Measurements from ENCODE around the gene CPED1.

The CPED1 gene

GRCh38 chr7:120990468-120991118 is 2.1 kb downstream of the CPED1 start:
- H3K27me3 ChIP-seq (ENCODE audit: insufficient read depth, low read length) = no peaks in the 10 kb centered on the region
- H3K27ac ChIP-seq (ENCODE audit: low read depth, low read length) = peak overlapping the region; percentile 79
- H3K4me3 ChIP-seq (ENCODE audit: low read depth, low read length) = peak overlapping the region; percentile 89
- H3K79me2 ChIP-seq (ENCODE audit: control insufficient read depth, insufficient read depth, low read length, unreplicated experiment) = peaks cover 58% of the 10 kb centered on the region
- no peaks in the 10 kb centered on the region for H3K36me3 ChIP-seq (ENCODE audit: insufficient read depth, low read length)
- H2AFZ ChIP-seq (ENCODE audit: low read length, unreplicated experiment) = peak overlapping the region; percentile 13
- peaks cover 24% of the 10 kb centered on the region for H3K4me1 ChIP-seq (ENCODE audit: control insufficient read depth, insufficient read depth, low read length, unreplicated experiment)

DNA sequence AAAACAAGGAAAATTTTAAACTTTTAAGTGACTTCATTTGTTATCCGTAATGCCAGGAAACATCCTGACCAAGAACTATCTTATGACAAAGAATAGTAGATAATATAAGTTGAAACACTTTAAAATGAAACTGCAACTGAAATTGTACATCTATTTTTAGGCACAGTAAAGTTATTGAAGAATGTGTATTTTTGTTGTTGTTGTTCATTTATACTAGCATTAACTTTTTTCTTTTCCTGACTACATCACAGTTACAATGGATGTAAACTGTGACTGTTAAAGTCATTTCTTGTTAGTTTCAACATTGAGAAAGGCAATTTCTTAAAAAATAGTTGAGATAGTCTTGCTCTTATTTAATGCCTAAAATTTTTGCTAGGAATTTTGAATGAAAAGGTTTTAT is 2.6 kb downstream of the CPED1 start:
- peak overlapping the region; percentile 85 for H2AFZ ChIP-seq (ENCODE audit: low read length, unreplicated experiment)
- no peaks in the 10 kb centered on the region for H3K36me3 ChIP-seq (ENCODE audit: insufficient read depth, low read length)
- H3K27ac ChIP-seq (ENCODE audit: low read depth, low read length) = peak overlapping the region; percentile 79
- peaks cover 24% of the 10 kb centered on the region for H3K4me1 ChIP-seq (ENCODE audit: control insufficient read depth, insufficient read depth, low read length, unreplicated experiment)
- H3K4me3 ChIP-seq (ENCODE audit: low read depth, low read length) = peak overlapping the region; percentile 89
- H3K79me2 ChIP-seq (ENCODE audit: control insufficient read depth, insufficient read depth, low read length, unreplicated experiment) = peaks cover 61% of the 10 kb centered on the region
- H3K27me3 ChIP-seq (ENCODE audit: insufficient read depth, low read length) = no peaks in the 10 kb centered on the region

GRCh38 chr7:120991581-120991980 is 3.1 kb downstream of the CPED1 start:
- Histone ChIP-seq H3K36me3 (ENCODE audit: insufficient read depth, low read length) (no peaks in the 10 kb centered on the region), H2AFZ (ENCODE audit: low read length, unreplicated experiment) (peak overlapping the region; percentile 85), H3K4me1 (ENCODE audit: control insufficient read depth, insufficient read depth, low read length, unreplicated experiment) (peaks cover 27% of the 10 kb centered on the region), H3K79me2 (ENCODE audit: control insufficient read depth, insufficient read depth, low read length, unreplicated experiment) (peaks cover 61% of the 10 kb centered on the region), H3K27ac (ENCODE audit: low read depth, low read length) (peak overlapping the region; percentile 79), H3K27me3 (ENCODE audit: insufficient read depth, low read length) (no peaks in the 10 kb centered on the region), H3K4me3 (ENCODE audit: low read depth, low read length) (peak overlapping the region; percentile 89)

- Histone ChIP-seq H2AFZ (ENCODE audit: low read length, unreplicated experiment) (no peak overlapping the region), H3K4me1 (ENCODE audit: control insufficient read depth, insufficient read depth, low read length, unreplicated experiment) (peaks cover 31% of the 10 kb centered on the region), H3K36me3 (ENCODE audit: insufficient read depth, low read length) (no peaks in the 10 kb centered on the region), H3K27ac (ENCODE audit: low read depth, low read length) (peak overlapping the region; percentile 79), H3K4me3 (ENCODE audit: low read depth, low read length) (peak overlapping the region; percentile 89), H3K79me2 (ENCODE audit: control insufficient read depth, insufficient read depth, low read length, unreplicated experiment) (peaks cover 65% of the 10 kb centered on the region), H3K27me3 (ENCODE audit: insufficient read depth, low read length) (no peaks in the 10 kb centered on the region)
Observed at GRCh38 chr7:120992272-120992964, 3.9 kb downstream of the CPED1 start.

DNA sequence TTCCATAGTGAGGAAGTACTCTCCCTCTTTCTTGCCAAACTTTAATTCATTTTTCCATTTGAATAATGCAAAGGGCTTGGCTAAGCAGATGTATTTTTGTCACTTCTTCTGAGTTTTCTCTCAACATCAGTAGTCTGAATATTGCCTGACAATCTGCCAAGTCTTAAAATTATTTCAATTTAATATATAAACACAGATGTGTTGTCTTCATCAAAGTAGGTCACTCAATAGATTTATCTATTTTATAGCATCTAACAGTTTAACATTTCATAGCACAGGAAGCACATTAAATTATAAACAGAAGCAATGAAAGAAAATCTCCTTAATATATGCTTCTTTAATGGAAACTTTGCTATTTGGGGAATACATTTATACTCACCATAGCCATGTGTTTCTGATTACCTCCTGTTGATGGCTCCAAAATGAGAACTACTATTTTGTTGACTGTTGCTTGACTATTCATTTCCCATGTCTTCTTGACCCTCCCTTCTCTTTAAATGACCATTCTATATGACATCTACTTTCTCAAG is 4.5 kb downstream of the CPED1 start:
- H3K36me3 ChIP-seq (ENCODE audit: insufficient read depth, low read length) = no peaks in the 10 kb centered on the region
- peaks cover 31% of the 10 kb centered on the region for H3K4me1 ChIP-seq (ENCODE audit: control insufficient read depth, insufficient read depth, low read length, unreplicated experiment)
- no peak overlapping the region for H3K27ac ChIP-seq (ENCODE audit: low read depth, low read length)
- peak overlapping the region; percentile 89 for H3K4me3 ChIP-seq (ENCODE audit: low read depth, low read length)
- H3K27me3 ChIP-seq (ENCODE audit: insufficient read depth, low read length) = no peaks in the 10 kb centered on the region
- H2AFZ ChIP-seq (ENCODE audit: low read length, unreplicated experiment) = no peak overlapping the region
- H3K79me2 ChIP-seq (ENCODE audit: control insufficient read depth, insufficient read depth, low read length, unreplicated experiment) = peaks cover 67% of the 10 kb centered on the region

DNA sequence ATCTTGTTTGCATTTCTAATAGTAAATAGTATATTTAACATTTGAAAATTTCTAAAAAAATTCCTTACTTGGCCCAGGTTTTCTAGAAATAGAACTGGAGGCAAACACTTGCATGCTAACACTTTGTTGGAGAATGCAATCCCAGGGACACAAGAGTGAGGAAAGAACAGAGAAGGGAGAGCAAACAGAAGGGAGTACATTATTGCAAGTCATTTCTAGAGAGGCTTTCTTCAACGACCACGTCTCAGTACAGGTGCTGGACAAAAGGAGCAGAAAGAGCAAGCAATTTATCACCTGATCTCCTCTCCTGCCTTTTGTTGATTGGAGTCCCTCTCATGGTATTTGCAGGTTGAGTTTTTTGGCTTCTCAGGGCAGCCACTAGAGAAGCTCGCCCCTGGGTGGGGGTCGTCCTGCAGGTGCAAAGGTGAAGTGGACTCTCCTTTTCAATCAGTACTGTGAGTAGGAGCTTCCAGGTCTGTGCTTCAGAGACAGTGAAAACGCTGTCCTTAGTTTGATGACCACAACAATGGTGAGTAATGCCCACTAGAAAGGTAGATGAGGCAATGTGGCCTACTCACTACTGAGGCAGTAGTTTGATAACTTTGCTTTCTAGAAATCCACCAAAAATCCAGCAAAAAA is 5.2 kb downstream of the CPED1 start:
- Histone ChIP-seq H3K27ac (ENCODE audit: low read depth, low read length) (no peak overlapping the region), H3K36me3 (ENCODE audit: insufficient read depth, low read length) (no peaks in the 10 kb centered on the region), H3K79me2 (ENCODE audit: control insufficient read depth, insufficient read depth, low read length, unreplicated experiment) (peaks cover 69% of the 10 kb centered on the region), H3K4me3 (ENCODE audit: low read depth, low read length) (peak overlapping the region; percentile 89; the same call in 1 of the 2 replicates), H2AFZ (ENCODE audit: low read length, unreplicated experiment) (no peak overlapping the region), H3K27me3 (ENCODE audit: insufficient read depth, low read length) (no peaks in the 10 kb centered on the region), H3K4me1 (ENCODE audit: control insufficient read depth, insufficient read depth, low read length, unreplicated experiment) (peaks cover 34% of the 10 kb centered on the region)

DNA sequence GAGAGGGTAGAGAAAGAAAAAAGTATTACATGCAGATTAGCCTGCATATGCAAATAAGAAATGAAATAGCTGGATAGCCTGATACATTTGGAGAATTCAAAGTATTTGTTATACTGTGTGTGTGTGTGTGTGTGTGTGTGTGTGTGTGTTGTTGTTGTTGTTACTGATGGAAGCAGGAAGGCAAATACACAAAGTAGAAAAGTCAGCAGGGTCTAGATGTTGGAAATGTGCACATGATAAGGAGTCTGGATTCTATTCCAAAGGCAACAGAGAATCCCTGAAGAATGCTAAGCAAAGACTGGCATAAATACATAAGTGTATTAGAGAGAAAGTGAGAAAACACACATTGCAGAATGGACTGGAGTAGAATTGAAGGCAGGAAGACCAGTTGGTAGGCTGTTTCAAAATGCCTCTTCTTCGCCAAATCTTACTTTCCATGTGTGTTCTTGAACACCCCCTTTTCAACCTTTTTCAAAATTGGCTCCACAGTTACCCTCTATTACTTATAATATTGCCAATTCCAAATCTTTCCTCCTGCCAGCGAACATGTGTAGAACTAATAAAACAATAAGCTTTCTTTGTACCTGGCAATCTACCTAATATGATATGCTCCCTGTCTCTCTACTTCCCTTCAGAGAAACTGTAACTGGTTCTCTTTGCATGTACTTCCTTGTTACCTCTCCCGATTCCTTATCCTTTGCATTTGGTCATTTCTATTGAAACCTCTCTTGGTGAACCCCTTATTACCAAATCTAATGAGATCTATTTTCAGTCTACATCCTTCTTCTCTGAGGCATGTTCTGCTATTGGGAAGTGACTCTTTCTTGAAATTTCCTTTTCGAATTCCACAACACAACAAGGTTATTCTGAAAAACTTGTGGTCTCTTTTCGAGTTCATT is 6.2 kb downstream of the CPED1 start:
- H2AFZ ChIP-seq (ENCODE audit: low read length, unreplicated experiment) = no peak overlapping the region
- no peaks in the 10 kb centered on the region for H3K36me3 ChIP-seq (ENCODE audit: insufficient read depth, low read length)
- no peak overlapping the region for H3K27ac ChIP-seq (ENCODE audit: low read depth, low read length)
- peaks cover 44% of the 10 kb centered on the region for H3K4me1 ChIP-seq (ENCODE audit: control insufficient read depth, insufficient read depth, low read length, unreplicated experiment)
- no peaks in the 10 kb centered on the region for H3K27me3 ChIP-seq (ENCODE audit: insufficient read depth, low read length)
- no peak overlapping the region for H3K4me3 ChIP-seq (ENCODE audit: low read depth, low read length)
- H3K79me2 ChIP-seq (ENCODE audit: control insufficient read depth, insufficient read depth, low read length, unreplicated experiment) = peaks cover 69% of the 10 kb centered on the region

- no peaks in the 10 kb centered on the region for H3K36me3 ChIP-seq (ENCODE audit: insufficient read depth, low read length)
- no peak overlapping the region for H2AFZ ChIP-seq (ENCODE audit: low read length, unreplicated experiment)
- H3K79me2 ChIP-seq (ENCODE audit: control insufficient read depth, insufficient read depth, low read length, unreplicated experiment) = peaks cover 64% of the 10 kb centered on the region
- no peak overlapping the region for H3K4me3 ChIP-seq (ENCODE audit: low read depth, low read length)
- peaks cover 52% of the 10 kb centered on the region for H3K4me1 ChIP-seq (ENCODE audit: control insufficient read depth, insufficient read depth, low read length, unreplicated experiment)
- no peak overlapping the region for H3K27ac ChIP-seq (ENCODE audit: low read depth, low read length)
- no peaks in the 10 kb centered on the region for H3K27me3 ChIP-seq (ENCODE audit: insufficient read depth, low read length)
Observed at GRCh38 chr7:120995654-120996053, 7.1 kb downstream of the CPED1 start.

DNA sequence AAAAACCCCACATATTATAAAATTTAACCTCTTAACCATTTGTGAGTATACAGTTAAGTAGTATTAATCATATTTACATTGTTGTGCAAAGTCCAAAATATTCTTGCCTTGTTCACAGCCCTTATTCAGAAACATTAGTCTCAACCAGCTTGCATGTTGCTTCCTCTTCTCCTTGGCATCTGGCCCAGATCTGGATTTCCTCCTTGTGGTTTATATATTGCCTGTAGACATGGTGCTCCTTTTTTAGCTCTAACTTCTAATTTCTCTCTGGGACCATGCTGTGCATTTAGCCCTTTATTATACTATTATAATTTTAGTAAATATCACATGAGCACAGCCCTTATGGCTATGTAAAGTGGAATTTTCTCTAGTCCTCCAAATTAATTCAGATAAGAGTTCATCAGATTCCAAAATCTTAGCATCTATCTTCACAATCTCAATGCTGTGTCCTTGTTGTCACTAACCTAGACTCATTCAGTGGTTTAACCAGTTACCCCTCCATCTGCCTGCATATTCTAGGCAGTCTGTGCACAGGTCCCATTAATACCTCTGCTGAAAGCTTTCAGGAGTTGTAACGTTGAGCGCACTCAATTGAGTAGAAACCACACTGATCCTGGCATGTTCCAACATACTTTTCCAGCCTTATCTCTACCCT is 7.9 kb downstream of the CPED1 start:
- Histone ChIP-seq H3K4me3 (ENCODE audit: low read depth, low read length) (no peak overlapping the region; the same call in 1 of the 2 replicates), H3K36me3 (ENCODE audit: insufficient read depth, low read length) (no peaks in the 10 kb centered on the region), H2AFZ (ENCODE audit: low read length, unreplicated experiment) (no peak overlapping the region), H3K79me2 (ENCODE audit: control insufficient read depth, insufficient read depth, low read length, unreplicated experiment) (peaks cover 58% of the 10 kb centered on the region), H3K27me3 (ENCODE audit: insufficient read depth, low read length) (no peaks in the 10 kb centered on the region), H3K27ac (ENCODE audit: low read depth, low read length) (no peak overlapping the region), H3K4me1 (ENCODE audit: control insufficient read depth, insufficient read depth, low read length, unreplicated experiment) (peaks cover 59% of the 10 kb centered on the region)

DNA sequence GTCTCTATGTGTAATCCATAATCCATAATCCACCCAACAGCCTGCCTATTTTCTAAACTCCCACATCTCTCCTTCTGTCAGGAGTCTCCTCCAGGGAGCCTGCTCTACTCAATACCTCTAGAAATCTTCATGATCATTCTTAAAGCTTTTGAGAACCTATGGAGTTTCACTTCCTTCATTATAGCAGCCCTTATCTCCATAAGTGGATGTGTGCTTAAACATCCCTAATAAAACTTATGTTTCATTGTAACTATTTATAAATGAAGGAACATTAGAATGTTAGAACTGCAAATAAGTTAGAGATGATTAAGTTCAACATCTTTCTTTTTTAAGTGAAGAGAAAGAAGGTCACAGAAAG is 8.5 kb downstream of the CPED1 start:
- H2AFZ ChIP-seq (ENCODE audit: low read length, unreplicated experiment) = no peak overlapping the region
- H3K27ac ChIP-seq (ENCODE audit: low read depth, low read length) = no peak overlapping the region
- H3K4me1 ChIP-seq (ENCODE audit: control insufficient read depth, insufficient read depth, low read length, unreplicated experiment) = peaks cover 64% of the 10 kb centered on the region

More for the DNA sequence above, 8.5 kb downstream of the CPED1 start:
- Histone ChIP-seq H3K27me3 (ENCODE audit: insufficient read depth, low read length) (no peaks in the 10 kb centered on the region), H3K36me3 (ENCODE audit: insufficient read depth, low read length) (no peaks in the 10 kb centered on the region), H3K79me2 (ENCODE audit: control insufficient read depth, insufficient read depth, low read length, unreplicated experiment) (peaks cover 53% of the 10 kb centered on the region), H3K4me3 (ENCODE audit: low read depth, low read length) (no peak overlapping the region; the same call in 1 of the 2 replicates)

All from ACC112 (cell line).